Stimulated activated naive CD8-positive, alpha-beta T cell treated with anti-CD3 and anti-CD28 coated beads, Interleukin-15, amount 100 ng/mL, for 72 hours (primary cell): Measurements from ENCODE around the gene ST6GALNAC1.
A peak's percentile ranks its signal among the peaks of the same experiment; 100 is the strongest.
"Not testable (repeated sequence)": the region's sequence is repeated elsewhere in the genome, so short reads cannot be mapped to it uniquely, and the experiment has no call there.

Experiments used
- ATAC-seq: fragments of 150-1000 bp; cut with Tn5 transposase; 2 replicates; pipeline ENCODE4 v1.10.0; 2021; ENCODE audit warnings: mild to moderate bottlenecking, moderate library complexity
- DNase-seq, 2 donors: peaks; one replicate each; pipeline ENCODE4 v3.0.0; 2021 to 2022
- H3K27ac Mint-ChIP-seq, 2 donors: one replicate each; pipeline ENCODE4 v1.8.0; 2022; ENCODE audit warnings: mild to moderate bottlenecking in 2 of 2, mixed read lengths in 2 of 2, moderate library complexity in 2 of 2
- H3K27me3 Mint-ChIP-seq: one replicate; pipeline ENCODE4 v1.8.0; 2022; ENCODE audit warnings: mixed read lengths
- H3K4me1 Mint-ChIP-seq: one replicate; pipeline ENCODE4 v1.8.0; 2022; ENCODE audit warnings: mild to moderate bottlenecking, mixed read lengths
- H3K4me3 Mint-ChIP-seq, 2 donors: one replicate each; pipeline ENCODE4 v1.8.0; 2022; ENCODE audit warnings: mild to moderate bottlenecking in 2 of 2, mixed read lengths in 2 of 2, moderate library complexity in 1 of 2
- H3K9me3 Mint-ChIP-seq, 2 donors: one replicate each; pipeline ENCODE4 v1.8.0; 2022; ENCODE audit warnings: mixed read lengths in 2 of 2

ST6GALNAC1 gene

DNA sequence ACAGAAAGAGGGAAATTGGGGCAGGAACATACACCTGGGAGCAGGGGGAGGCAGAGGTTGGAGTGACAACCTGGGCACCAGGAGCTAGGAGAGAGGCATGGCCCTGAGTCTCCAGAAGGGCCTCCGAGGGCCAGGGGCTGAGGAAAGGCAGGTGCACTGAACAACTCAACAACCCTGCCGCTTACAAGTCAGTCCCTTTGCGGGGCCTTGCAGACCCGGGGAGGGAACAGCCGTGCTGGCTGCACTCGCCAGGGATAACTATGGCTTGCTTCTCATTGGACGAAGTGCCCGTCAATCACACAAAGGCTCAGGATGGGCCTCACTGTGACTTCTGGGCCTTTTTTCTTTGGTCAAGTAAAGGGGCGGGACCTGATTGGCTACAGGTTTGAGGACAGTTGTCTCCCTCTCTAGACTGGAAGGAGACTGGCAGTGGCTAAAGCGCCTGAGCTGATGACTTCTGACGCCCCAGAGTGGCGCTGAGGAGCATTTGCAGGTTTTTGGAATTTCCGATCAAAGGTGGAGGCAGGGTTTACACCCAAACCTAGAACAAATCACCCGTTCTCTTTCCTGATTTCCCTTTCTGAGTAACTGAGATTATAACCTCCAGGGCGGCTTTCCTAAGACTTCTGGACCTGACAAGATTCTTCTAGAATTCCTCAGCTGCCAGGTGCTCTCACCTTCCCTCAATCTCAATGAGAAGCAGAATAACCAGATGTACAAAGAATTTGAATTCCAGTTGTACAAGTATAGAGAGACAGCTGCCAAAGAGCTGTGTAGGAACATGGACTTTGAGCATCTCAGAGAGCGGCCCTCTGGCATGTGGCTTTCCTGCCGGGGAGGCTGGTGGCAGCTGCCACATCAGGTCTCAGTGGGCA, 30.3 kb downstream of the ST6GALNAC1 start:
- Mint-ChIP-seq H3K4me1 (no peaks in the 10 kb centered on the region), H3K4me3 (no peak overlapping the region), H3K27ac (no peak overlapping the region), H3K9me3 (no peaks in the 10 kb centered on the region), H3K27me3 (no peaks in the 10 kb centered on the region)
- DNase-seq (no peak), ATAC-seq (no peak)

DNA sequence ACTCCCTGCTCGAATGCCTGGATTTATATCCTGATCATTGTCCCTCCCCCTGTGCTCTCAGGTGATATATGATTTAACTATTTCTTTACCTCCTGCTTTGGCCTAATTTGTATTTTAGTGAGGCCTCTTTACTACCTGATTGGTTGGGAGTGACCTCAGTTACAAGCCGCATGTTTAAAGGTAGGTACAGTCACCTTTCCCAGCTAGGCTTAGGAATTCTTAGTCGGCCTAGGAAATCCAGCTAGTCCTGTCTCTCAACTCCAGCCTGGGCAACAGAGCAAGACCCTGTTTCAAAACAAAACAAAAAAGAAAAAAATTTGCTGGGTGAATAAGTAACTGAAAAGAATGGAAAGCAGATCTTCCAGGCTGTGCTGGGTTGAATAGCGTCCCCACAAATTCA, 31.1 kb downstream of the ST6GALNAC1 start:
- ATAC-seq (no peak), DNase-seq (no peak)
- Mint-ChIP-seq H3K4me1 (no peaks in the 10 kb centered on the region), H3K27ac (no peak overlapping the region), H3K4me3 (no peak overlapping the region), H3K27me3 (no peaks in the 10 kb centered on the region), H3K9me3 (no peaks in the 10 kb centered on the region)

DNA sequence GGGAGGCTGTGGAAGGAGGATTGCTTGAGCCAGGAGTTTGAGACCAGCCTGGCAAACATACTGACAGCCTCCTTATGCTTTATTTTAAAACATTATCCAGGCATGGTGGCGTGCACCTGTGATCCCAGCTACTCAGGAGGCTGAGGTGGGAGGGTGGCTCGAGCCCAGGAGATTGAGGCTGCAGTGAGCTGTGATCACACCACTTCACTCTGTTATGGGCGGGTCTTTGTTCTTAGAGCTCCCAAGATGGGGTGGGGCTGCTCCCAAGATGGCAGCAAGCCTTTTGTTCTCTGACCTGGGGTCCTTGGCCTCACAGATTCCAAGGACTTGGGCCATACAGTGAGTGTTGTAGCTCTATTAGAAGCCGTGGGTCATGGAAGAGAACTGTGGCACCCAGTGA, 31.8 kb downstream of the ST6GALNAC1 start:
- ATAC-seq (no peak), DNase-seq (no peak)
- H3K4me1 Mint-ChIP-seq = no peaks in the 10 kb centered on the region
- no peak overlapping the region for H3K27ac Mint-ChIP-seq
- H3K4me3 Mint-ChIP-seq = no peak overlapping the region
- no peaks in the 10 kb centered on the region for H3K9me3 Mint-ChIP-seq
- H3K27me3 Mint-ChIP-seq = no peaks in the 10 kb centered on the region

DNA sequence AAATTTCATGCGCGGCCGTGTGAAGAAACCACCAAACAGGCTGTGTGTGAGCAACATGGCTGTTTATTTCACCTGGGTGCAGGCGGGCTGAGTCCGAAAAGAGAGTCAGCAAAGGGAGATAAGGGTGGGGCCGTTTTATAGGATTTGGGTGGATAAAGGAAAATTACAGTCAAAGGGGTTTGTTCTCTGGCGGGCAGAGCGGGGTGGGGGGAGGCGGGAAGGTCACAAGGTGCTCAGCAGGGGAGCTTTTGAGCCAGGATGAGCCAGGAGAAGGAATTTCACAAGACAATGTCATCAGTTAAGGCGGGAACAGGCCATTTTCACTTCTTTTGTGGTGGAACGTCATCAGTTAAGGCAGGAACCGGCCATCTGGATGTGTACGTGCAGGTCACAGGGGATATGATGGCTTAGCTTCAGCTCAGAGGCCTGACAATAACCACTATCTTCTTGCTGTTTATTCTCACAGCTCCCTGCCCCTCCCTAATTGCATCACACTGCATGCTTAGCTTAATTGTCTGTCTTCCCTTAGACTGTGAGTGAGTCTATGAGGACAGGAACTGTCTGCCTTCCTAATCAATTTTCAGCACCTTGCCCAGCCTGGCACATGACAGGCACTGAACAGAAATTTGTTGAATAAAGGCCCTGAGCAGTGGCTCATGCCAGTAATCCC, 32.3 kb downstream of the ST6GALNAC1 start:
- not testable (repeated sequence) for H3K4me3 Mint-ChIP-seq, H3K27me3 Mint-ChIP-seq, H3K4me1 Mint-ChIP-seq, H3K9me3 Mint-ChIP-seq, ATAC-seq, H3K27ac Mint-ChIP-seq, DNase-seq

DNA sequence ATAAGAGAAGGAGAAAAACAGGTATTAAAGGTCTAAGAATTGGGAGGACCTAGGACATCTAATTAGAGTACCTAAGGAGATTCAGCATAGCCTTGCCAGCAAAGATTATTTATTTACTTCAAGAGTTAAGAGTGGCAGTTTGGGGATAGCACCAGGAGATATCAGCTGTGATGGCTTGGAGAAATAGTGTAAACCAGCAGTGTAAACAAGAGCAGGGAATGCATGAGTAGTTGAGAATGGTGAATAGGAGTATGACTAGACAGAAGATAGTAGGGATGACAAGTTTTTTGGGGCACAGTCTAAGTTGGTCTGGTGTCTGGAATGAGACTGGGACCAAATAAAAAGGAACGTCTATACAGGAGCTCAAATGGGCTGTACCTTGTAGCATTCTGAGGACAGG, 36.9 kb downstream of the ST6GALNAC1 start:
- not testable (repeated sequence) for H3K4me1 Mint-ChIP-seq, H3K27ac Mint-ChIP-seq, H3K4me3 Mint-ChIP-seq, H3K27me3 Mint-ChIP-seq, ATAC-seq, DNase-seq
- peaks cover 0 to 14% of the 10 kb centered on the region in 2 donors for H3K9me3 Mint-ChIP-seq

DNA sequence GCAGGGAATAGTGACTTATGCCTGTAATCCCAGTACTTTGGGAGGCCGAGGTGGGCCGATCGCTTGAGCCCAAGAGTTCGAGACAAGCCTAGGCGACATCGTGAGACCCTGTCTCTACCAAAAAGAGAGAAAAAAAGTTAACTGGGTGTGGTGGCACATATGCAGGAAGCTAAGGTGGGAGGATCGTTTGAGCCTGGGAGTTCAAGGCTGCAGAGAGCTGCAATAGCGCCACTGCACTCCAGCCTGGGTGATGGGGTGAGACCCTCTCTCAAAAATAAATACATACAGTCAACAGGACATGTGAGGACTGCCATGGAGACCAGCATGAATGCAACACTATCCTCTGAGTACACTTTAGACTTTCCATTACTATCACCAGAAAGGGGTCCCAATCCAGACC, 42.5 kb downstream of the ST6GALNAC1 start:
- Mint-ChIP-seq H3K27me3 (peaks cover 44% of the 10 kb centered on the region), H3K27ac (peak overlapping the region in 1 of 2 donors; percentile 3), H3K4me3 (no peak overlapping the region)

DNA sequence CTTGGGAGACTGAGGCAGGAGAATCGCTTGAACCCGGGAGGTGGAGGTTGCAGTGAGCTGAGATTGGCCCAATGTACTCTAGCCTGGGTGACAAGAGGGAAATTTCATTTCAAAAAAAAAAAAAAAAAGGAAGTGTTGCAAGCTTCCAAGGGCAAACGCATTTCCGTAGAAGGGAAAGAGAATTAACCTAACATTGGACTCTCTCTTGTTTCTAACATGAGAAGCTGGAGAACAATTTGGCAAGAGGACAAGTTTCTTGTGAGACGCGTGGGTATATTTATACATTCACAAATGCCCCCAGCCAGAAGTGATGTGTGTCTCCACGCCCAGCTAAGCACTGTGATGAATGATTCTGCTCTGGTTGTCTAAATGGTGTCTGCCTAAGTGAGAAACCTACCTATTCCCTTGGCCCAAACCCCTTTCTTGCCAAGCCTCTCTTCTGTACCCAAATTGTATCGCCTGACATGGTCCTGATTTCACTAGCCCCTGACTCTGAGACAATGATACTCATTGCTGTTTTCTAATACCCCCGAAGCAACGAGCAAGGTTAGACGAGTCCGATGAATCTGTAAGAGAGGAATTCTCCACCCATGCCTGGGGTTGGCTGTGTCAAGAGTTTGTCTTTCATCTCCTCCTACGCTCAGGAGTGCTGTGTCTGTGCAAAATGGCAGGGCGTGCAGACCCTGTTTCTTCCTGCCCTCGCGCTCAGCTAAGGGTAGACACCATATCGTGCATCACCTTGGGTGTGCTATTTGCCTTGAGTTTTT, 43.7 kb downstream of the ST6GALNAC1 start:
- peaks cover 17% of the 10 kb centered on the region for H3K4me1 Mint-ChIP-seq
- peaks cover 0 to 14% of the 10 kb centered on the region in 2 donors for H3K9me3 Mint-ChIP-seq
- no peak overlapping the region for H3K4me3 Mint-ChIP-seq

More for the DNA sequence above, 42.5 kb downstream of the ST6GALNAC1 start:
- peaks cover 0 to 14% of the 10 kb centered on the region in 2 donors for H3K9me3 Mint-ChIP-seq
- ATAC-seq (no peak), DNase-seq (no peak)
- H3K4me1 Mint-ChIP-seq = peaks cover 17% of the 10 kb centered on the region

DNA sequence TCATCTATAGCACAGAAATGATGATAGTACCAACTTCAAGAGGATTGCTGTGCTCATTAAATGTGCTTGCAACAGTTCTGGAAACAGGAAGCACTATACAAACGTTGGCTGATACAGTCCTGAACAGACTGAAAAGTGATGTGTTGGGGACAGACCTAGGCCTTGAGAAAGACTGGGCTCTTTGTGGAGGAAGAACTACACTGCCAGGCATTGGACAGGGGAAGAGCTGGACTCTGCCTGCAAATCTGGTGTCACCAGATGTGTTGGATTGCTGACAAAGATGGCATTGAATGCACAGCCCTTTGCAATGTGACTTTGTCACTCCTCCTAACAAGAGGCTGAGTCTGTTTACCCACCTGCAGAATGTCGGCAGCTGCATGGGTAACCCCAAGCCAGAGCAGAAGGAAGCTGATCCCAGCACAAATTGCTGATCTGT, 45.5 kb downstream of the ST6GALNAC1 start:
- Mint-ChIP-seq H3K9me3 (peaks cover 0 to 12% of the 10 kb centered on the region in 2 donors), H3K4me3 (no peak overlapping the region)

More for the DNA sequence above, 43.7 kb downstream of the ST6GALNAC1 start:
- H3K27ac Mint-ChIP-seq = no peak overlapping the region
- ATAC-seq (no peak), DNase-seq (no peak)
- H3K27me3 Mint-ChIP-seq = peaks cover 45% of the 10 kb centered on the region

DNA sequence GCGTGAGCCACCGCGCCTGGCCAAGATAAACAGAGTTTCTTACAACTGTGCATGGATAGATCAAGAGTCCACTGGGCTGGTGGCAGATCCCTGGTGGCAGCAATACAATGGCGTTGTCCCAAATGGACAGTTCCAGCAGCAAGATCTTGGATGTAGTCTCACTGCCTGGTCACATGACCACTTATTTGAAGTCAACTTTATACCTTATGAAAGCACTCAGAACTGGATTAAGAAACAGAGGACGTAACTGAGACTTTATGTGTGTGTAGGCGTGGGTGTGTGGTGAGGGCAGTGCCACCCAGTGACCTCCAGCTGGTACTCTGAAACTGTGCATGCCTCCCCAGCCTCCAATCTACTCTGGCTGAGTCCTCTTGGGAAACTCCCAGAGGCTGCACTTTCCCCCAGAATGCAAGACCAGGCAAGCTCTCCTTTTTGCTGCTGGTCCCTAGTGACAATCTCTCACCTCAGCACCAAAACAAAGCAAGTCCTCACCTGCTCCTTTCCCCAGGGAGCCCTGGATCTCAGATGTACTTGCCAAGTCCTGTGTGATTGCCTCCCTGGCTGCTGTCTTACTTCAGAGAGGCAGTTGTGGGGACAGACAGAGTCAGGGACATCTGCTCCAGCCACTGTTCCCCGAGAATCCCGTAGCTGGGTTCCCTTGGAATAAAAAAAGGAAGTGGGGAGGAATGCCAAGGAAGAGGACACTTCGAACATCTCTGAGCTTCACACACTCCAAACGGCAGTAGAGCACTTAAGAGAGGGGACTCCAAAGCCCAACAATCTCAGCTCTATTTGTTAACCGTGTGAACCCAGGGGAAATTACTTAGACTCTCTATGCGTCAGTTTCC, 46.2 kb downstream of the ST6GALNAC1 start:
- DNase-seq = no peak
- Mint-ChIP-seq H3K27me3 (peaks cover 53% of the 10 kb centered on the region), H3K9me3 (peaks cover 0 to 6% of the 10 kb centered on the region in 2 donors), H3K4me3 (no peak overlapping the region), H3K4me1 (peaks cover 17% of the 10 kb centered on the region), H3K27ac (no peak overlapping the region)
- ATAC-seq = no peak

More for the DNA sequence above, 45.5 kb downstream of the ST6GALNAC1 start:
- ATAC-seq (no peak), DNase-seq (no peak)
- Mint-ChIP-seq H3K27ac (no peak overlapping the region), H3K27me3 (peaks cover 59% of the 10 kb centered on the region), H3K4me1 (peaks cover 17% of the 10 kb centered on the region)

DNA sequence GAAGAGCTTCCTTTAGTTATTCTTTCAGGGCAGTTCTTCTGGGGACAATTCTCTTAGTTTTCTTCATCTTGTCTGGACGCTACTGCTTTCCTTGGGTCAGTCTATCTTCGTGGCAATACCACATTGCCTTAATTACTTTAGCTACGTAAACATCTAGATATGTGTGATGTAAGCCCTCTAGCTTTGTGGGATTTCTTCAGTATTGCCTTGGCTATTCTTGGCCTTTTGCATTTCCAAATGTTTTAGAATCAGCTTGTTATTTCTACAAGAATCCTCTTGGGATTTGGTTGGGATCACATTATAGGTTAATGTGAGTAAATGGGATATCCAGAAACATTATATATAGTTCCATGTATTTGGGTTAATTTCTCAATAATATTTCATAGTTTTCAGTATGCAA, 48.9 kb downstream of the ST6GALNAC1 start:
- Mint-ChIP-seq H3K27me3 (peaks cover 53% of the 10 kb centered on the region), H3K27ac (no peak overlapping the region), H3K4me1 (no peaks in the 10 kb centered on the region), H3K9me3 (no peaks in the 10 kb centered on the region), H3K4me3 (no peak overlapping the region)
- no peak for DNase-seq
- ATAC-seq = no peak

DNA sequence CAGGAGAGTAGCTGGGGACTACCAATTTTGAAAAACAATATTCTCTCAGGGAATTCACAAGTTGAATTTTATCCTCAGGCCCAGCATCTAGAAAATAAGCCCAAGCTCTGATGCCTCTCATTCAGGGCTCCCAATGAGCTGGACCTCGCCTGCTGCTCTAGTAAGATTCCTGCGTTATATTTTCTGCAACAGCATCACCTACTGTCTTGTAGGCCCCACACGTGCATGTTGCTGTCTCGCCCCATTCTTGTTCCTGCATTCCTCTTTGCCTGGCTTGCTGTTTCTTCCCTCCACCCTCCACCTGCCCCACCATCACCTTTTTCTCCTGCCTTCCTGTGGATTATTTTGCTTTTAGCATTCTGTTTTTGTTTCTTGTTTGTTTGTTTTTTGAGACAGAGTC, 49.6 kb downstream of the ST6GALNAC1 start:
- Mint-ChIP-seq H3K4me1 (no peaks in the 10 kb centered on the region), H3K4me3 (no peak overlapping the region), H3K27ac (no peak overlapping the region), H3K9me3 (no peaks in the 10 kb centered on the region), H3K27me3 (peaks cover 58% of the 10 kb centered on the region)
- ATAC-seq (no peak), DNase-seq (no peak)

DNA sequence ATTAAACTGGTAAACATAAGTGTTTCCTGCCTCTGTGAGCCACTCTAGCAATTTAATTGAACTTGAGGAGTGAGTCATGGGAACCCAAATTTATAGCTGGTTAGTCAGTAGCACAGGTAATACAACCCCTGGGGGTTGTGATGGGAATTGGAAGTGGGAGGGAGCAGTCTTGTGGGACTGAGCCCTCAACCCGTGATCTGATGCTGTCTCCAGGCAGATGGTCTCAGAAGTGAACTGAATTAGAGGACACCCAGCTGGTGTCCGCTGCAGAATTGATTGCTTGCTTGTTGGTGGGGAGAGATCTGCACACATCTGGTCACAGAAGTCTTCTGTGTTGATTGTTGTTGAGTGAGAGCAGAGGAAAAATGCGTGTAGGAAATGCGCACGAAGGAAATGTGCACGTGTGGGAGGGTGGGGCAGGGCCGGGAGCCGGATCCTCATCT, 50.2 kb downstream of the ST6GALNAC1 start:
- no peak for DNase-seq
- peaks cover 58% of the 10 kb centered on the region for H3K27me3 Mint-ChIP-seq
- H3K27ac Mint-ChIP-seq = no peak overlapping the region
- H3K4me1 Mint-ChIP-seq = no peaks in the 10 kb centered on the region
- no peak overlapping the region for H3K4me3 Mint-ChIP-seq
- H3K9me3 Mint-ChIP-seq = no peaks in the 10 kb centered on the region
- no peak for ATAC-seq

DNA sequence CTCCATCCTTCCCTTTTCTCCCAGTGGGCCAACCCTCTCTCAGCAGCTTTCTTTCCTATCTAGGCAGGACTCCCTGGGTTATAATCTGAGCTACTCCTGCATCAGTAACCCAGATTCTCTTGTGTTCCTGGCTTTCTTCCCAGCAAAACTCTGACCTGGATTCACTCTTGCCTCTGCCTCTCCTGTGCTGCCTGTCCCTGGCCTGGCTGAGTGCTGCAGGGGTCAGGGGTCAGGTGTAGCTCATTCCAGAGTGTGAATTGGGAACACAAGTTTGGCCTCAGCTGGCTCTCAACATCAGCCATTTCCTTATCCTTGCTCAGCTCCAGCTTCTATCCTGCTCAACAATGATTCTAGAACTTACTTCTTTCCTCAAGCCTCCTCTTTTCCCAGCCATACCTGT, 55.4 kb downstream of the ST6GALNAC1 start:
- peaks cover 72% of the 10 kb centered on the region for H3K27me3 Mint-ChIP-seq
- DNase-seq (no peak), ATAC-seq (no peak)
- no peak overlapping the region for H3K27ac Mint-ChIP-seq
- peaks cover 22% of the 10 kb centered on the region for H3K4me1 Mint-ChIP-seq
- H3K9me3 Mint-ChIP-seq = no peaks in the 10 kb centered on the region
- H3K4me3 Mint-ChIP-seq = no peak overlapping the region

DNA sequence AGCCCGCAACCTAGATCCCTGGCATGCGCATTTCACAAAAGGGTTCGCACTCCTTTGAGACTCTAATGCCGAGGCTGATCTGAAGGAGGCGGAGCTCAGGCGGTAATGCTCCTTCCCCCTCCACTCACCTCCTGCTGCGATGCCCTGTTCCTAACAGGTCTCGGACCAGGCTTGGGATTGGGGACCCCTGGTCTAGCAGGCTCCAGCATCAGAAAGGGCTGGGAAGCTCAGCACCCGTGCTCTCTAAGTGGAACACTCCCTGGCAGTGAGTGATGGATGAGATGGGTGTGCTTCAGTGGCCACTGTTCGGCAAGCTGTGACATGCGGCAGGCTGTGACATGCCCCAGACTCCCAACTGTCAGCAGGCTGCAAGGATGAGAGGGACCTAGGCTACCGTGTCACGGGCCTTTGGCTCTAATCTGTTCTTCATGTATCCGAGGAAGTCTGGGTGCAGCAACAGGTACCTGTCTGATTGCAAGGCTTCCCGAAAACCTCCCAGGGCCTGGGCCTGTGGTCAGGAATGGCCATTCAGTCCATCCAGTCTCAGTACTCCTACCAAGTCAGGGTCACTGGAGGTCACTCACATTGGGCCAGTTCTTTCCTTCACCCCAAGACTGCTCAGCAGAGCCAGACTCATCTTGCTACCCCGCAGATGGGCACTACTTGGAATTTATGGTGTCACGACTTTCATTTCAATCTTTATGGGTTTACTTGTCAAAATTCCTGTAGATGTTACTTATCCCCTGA, 56.6 kb downstream of the ST6GALNAC1 start:
- no peaks in the 10 kb centered on the region for H3K9me3 Mint-ChIP-seq
- H3K4me3 Mint-ChIP-seq = peak overlapping the region in 1 of 2 donors; percentile 13
- no peak for ATAC-seq
- H3K27ac Mint-ChIP-seq = no peak overlapping the region
- DNase-seq = no peak
- H3K4me1 Mint-ChIP-seq = peaks cover 22% of the 10 kb centered on the region
- H3K27me3 Mint-ChIP-seq = peaks cover 79% of the 10 kb centered on the region
